ENCODE results near the gene NKD1. TPM values are rescaled to one million over a fixed set of nuclear protein-coding genes. Genes with fewer than 3 reads are reported as not detected.

NKD1 gene
- total RNA-seq, 1 donor from 2014 or later: 0.43 TPM

GRCh38 chr16:50505714-50506542 is 42.3 kb upstream of the NKD1 start:
- Mint-ChIP-seq H3K4me3 (ENCODE audit: unreplicated experiment) (no peak overlapping the region), H3K9me3 (ENCODE audit: unreplicated experiment) (no peaks in the 10 kb centered on the region), H3K27me3 (ENCODE audit: unreplicated experiment) (peaks cover 11% of the 10 kb centered on the region), H3K36me3 (ENCODE audit: unreplicated experiment) (no peaks in the 10 kb centered on the region), H3K4me1 (ENCODE audit: unreplicated experiment) (peaks cover 4% of the 10 kb centered on the region), H3K27ac (ENCODE audit: unreplicated experiment) (no peak overlapping the region)
- no peak for TF ChIP-seq CTCF (IDR thresholded peaks at IDR 0.05)
- peak; percentile 79 for DNase-seq (ENCODE audit: extremely low spot score, unreplicated experiment)

- Mint-ChIP-seq H3K9me3 (ENCODE audit: unreplicated experiment) (no peaks in the 10 kb centered on the region), H3K27ac (ENCODE audit: unreplicated experiment) (no peak overlapping the region), H3K4me3 (ENCODE audit: unreplicated experiment) (no peak overlapping the region), H3K27me3 (ENCODE audit: unreplicated experiment) (peaks cover 17% of the 10 kb centered on the region), H3K36me3 (ENCODE audit: unreplicated experiment) (no peaks in the 10 kb centered on the region), H3K4me1 (ENCODE audit: unreplicated experiment) (peaks cover 4% of the 10 kb centered on the region)
- DNase-seq (ENCODE audit: extremely low spot score, unreplicated experiment): no peak
- TF ChIP-seq CTCF (IDR thresholded peaks at IDR 0.05): no peak
These were observed 41.7 kb upstream of the NKD1 start for GRCh38 chr16:50506543-50506937.

- Mint-ChIP-seq H3K4me1 (ENCODE audit: unreplicated experiment) (peaks cover 4% of the 10 kb centered on the region), H3K4me3 (ENCODE audit: unreplicated experiment) (no peak overlapping the region), H3K27ac (ENCODE audit: unreplicated experiment) (no peak overlapping the region), H3K36me3 (ENCODE audit: unreplicated experiment) (no peaks in the 10 kb centered on the region), H3K9me3 (ENCODE audit: unreplicated experiment) (no peaks in the 10 kb centered on the region), H3K27me3 (ENCODE audit: unreplicated experiment) (peaks cover 20% of the 10 kb centered on the region)
- no peak for TF ChIP-seq CTCF (IDR thresholded peaks at IDR 0.05)
- no peak for DNase-seq (ENCODE audit: extremely low spot score, unreplicated experiment)
These were observed 40.8 kb upstream of the NKD1 start for GRCh38 chr16:50507397-50507796.

- peak; percentile 82 for DNase-seq (ENCODE audit: extremely low spot score, unreplicated experiment)
- peaks cover 4% of the 10 kb centered on the region for H3K4me1 Mint-ChIP-seq (ENCODE audit: unreplicated experiment)
- peaks cover 20% of the 10 kb centered on the region for H3K27me3 Mint-ChIP-seq (ENCODE audit: unreplicated experiment)
- H3K4me3 Mint-ChIP-seq (ENCODE audit: unreplicated experiment): no peak overlapping the region
- peak; percentile 47 for TF ChIP-seq CTCF (IDR thresholded peaks at IDR 0.05)
- H3K9me3 Mint-ChIP-seq (ENCODE audit: unreplicated experiment): no peaks in the 10 kb centered on the region
- no peak overlapping the region for H3K27ac Mint-ChIP-seq (ENCODE audit: unreplicated experiment)
- H3K36me3 Mint-ChIP-seq (ENCODE audit: unreplicated experiment): no peaks in the 10 kb centered on the region
These were observed 38.5 kb upstream of the NKD1 start for GRCh38 chr16:50509521-50510341.

- DNase-seq (ENCODE audit: extremely low spot score, unreplicated experiment): no peak
- no peak overlapping the region for H3K4me3 Mint-ChIP-seq (ENCODE audit: unreplicated experiment)
- H3K9me3 Mint-ChIP-seq (ENCODE audit: unreplicated experiment): peaks cover 12% of the 10 kb centered on the region
- H3K27ac Mint-ChIP-seq (ENCODE audit: unreplicated experiment): no peak overlapping the region
- peaks cover 13% of the 10 kb centered on the region for H3K27me3 Mint-ChIP-seq (ENCODE audit: unreplicated experiment)
- H3K36me3 Mint-ChIP-seq (ENCODE audit: unreplicated experiment): no peaks in the 10 kb centered on the region
- no peaks in the 10 kb centered on the region for H3K4me1 Mint-ChIP-seq (ENCODE audit: unreplicated experiment)
- no peak for TF ChIP-seq CTCF (IDR thresholded peaks at IDR 0.05)
These were observed 33.0 kb upstream of the NKD1 start for GRCh38 chr16:50515218-50515617.
